HFFc6 (cell line): ENCODE results near the gene PLD6. TPM values are rescaled to one million over a fixed set of nuclear protein-coding genes. Genes with fewer than 3 reads are reported as not detected.
"Not testable (repeated sequence)": the region's sequence is repeated elsewhere in the genome, so short reads cannot be mapped to it uniquely, and the experiment has no call there.

Source experiments
- DNase-seq: peaks from one replicate; pipeline ENCODE4 v3.0.0-alpha.2; 2018
- H3K27ac Mint-ChIP-seq: 2 replicates; pipeline ENCODE4 v1.8.0; 2020; ENCODE audit warnings: mild to moderate bottlenecking, mixed read lengths
- H3K27me3 Mint-ChIP-seq: 2 replicates; pipeline ENCODE4 v1.8.0; 2021; ENCODE audit warnings: mild to moderate bottlenecking, moderate library complexity, mixed read lengths; ENCODE audit not compliant: insufficient read depth
- H3K36me3 Mint-ChIP-seq: 2 replicates; pipeline ENCODE4 v1.8.0; 2021; ENCODE audit warnings: low read depth, mixed read lengths
- H3K4me1 Mint-ChIP-seq: 2 replicates; pipeline ENCODE4 v1.8.0; 2020; ENCODE audit warnings: low read depth, mixed read lengths
- H3K4me3 Mint-ChIP-seq: 2 replicates; pipeline ENCODE4 v1.8.0; 2020; ENCODE audit warnings: mild to moderate bottlenecking, moderate library complexity, mixed read lengths
- H3K9me3 Mint-ChIP-seq: 2 replicates; pipeline ENCODE4 v1.8.0; 2020; ENCODE audit warnings: mild to moderate bottlenecking, mixed read lengths
- long read RNA-seq: library from polyadenylated mRNA; unstranded; transcript quantifications from one replicate; pipeline ENCODE4 v2.0.0, GENCODE V29; 2019
- total RNA-seq, 6 experiments: library from RNA; stranded (reverse); fragmentation: NEBNext Ultra II Directional; extraction: Animal tissue kit (Norgen Biotek cat#: 25700); gene quantifications; 2 replicates in 1 of 6; 3 replicates in 5 of 6; pipeline ENCODE4 v1.2.3, GENCODE V29; 2021
- TF ChIP-seq, protein P1 (sequence below): fragments of 200-600 bp; sonication (generic); IDR thresholded peaks from 2 replicates; pipeline ENCODE4 v1.5.0; 2021; ENCODE audit warnings: antibody characterized with exemption, mild to moderate bottlenecking

Gene PLD6, protein sequence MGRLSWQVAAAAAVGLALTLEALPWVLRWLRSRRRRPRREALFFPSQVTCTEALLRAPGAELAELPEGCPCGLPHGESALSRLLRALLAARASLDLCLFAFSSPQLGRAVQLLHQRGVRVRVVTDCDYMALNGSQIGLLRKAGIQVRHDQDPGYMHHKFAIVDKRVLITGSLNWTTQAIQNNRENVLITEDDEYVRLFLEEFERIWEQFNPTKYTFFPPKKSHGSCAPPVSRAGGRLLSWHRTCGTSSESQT
- 1 to 10 TPM; 1.7 to 3.6 (median 2.3) TPM for total RNA-seq
- long read RNA-seq, transcript PLD6-201 (2 exons, 2,560 nt), result major isoform, 6 of 6 reads
- long read RNA-seq, partial matches to known transcripts, result 0 of 6 reads
- long read RNA-seq, other reads (novel, unspliced or antisense), result 0 of 6 reads

DNA sequence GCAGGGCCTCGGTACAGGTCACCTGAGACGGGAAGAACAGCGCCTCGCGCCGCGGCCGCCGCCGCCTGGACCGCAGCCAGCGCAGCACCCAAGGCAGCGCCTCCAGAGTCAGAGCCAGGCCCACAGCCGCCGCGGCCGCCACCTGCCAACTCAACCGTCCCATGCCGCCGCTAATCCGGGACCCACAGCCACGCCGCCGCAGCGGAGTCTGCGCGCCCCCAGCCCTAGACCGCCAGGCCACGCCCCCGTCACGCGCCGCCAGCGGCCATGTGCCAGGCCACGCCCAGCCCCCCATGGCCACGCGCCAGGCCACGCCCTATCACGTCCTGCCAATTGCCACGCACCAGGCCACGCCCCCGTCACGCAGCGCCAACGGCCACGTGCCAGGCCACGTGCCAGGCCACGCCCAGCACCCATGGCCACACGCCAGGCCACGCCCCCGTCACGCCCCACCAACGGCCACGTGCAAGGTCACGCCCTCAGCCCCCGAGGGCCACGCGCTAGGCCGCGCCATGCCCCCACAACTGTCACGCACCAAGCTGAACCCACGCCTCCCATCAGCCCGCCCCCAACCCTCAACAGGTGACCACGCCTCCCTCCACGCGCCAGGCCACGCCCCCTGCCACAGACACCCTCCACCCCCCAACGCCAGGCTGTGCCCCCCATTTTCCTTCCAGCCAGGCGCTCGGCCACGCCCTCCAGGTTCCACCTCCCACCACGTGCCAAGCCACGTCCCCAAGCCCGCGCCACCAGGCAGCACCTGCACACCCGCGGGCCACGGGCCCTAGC, at the start of gene PLD6:
Gene PLD6 (minus strand): TSS at position 210 of the 789 bp plus-strand sequence. CDS start 47 bp downstream, at position 163.
- peaks cover 5% of the 10 kb centered on the region for H3K36me3 Mint-ChIP-seq
- peak; percentile 77 for DNase-seq
- peak within 1 kb of the TSS; percentile 90 for H3K4me3 Mint-ChIP-seq
- peaks cover 25% of the 10 kb centered on the region for H3K4me1 Mint-ChIP-seq
- H3K27ac Mint-ChIP-seq, result peak within 1 kb of the TSS; percentile 94
- H3K9me3 Mint-ChIP-seq, result no peaks in the 10 kb centered on the region
- peaks cover 6% of the 10 kb centered on the region for H3K27me3 Mint-ChIP-seq
- TF ChIP-seq, protein P1, sequence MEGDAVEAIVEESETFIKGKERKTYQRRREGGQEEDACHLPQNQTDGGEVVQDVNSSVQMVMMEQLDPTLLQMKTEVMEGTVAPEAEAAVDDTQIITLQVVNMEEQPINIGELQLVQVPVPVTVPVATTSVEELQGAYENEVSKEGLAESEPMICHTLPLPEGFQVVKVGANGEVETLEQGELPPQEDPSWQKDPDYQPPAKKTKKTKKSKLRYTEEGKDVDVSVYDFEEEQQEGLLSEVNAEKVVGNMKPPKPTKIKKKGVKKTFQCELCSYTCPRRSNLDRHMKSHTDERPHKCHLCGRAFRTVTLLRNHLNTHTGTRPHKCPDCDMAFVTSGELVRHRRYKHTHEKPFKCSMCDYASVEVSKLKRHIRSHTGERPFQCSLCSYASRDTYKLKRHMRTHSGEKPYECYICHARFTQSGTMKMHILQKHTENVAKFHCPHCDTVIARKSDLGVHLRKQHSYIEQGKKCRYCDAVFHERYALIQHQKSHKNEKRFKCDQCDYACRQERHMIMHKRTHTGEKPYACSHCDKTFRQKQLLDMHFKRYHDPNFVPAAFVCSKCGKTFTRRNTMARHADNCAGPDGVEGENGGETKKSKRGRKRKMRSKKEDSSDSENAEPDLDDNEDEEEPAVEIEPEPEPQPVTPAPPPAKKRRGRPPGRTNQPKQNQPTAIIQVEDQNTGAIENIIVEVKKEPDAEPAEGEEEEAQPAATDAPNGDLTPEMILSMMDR, result no peak

DNA sequence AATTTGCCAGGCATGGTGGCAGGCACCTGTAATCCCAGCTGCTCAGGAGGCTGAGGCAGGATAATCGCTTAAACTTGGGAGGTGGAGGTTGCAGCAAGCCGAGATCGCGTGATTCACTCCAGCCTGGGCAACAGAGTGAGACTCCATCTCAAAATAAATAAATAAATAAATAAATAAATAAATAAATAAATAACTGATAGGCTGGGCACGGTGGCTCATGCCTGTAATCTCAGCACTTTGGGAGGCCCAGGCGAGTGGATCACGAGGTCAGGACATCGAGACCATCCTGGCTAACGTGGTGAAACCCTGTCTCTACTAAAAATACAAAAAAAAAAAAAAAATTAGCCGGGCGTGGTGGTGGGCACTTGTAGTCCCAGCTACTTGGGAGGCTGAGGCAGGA, 49.6 kb upstream of the PLD6 start:
- H3K27me3 Mint-ChIP-seq, DNase-seq, H3K27ac Mint-ChIP-seq, H3K9me3 Mint-ChIP-seq, H3K4me1 Mint-ChIP-seq, H3K4me3 Mint-ChIP-seq: not testable (repeated sequence)
- H3K36me3 Mint-ChIP-seq, result peaks cover 42% of the 10 kb centered on the region

DNA sequence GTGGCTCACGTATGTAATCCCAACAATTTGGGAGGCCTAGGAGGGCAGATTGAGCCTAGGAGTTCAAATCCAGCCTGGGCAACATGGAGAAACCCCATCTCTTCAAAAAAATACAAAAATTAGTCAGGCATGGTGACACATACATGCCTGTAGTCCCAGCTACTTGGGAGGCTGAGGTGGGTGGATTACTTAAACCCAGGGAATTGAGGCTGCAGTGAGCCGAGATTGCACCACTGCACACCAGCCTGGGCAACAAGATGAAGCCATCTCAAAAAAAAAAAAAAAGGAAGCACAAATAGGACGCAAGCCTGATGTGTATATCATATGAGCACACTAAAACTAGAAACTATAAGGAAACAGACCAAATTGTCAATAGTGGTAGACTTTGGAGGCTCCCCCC, 47.9 kb upstream of the PLD6 start:
- no peaks in the 10 kb centered on the region for H3K9me3 Mint-ChIP-seq
- no peak overlapping the region for H3K4me3 Mint-ChIP-seq
- H3K4me1 Mint-ChIP-seq, result no peaks in the 10 kb centered on the region
- no peaks in the 10 kb centered on the region for H3K27me3 Mint-ChIP-seq
- H3K27ac Mint-ChIP-seq, result no peak overlapping the region
- DNase-seq, result no peak
- TF ChIP-seq, protein P1, result no peak
- peaks cover 38% of the 10 kb centered on the region for H3K36me3 Mint-ChIP-seq

DNA sequence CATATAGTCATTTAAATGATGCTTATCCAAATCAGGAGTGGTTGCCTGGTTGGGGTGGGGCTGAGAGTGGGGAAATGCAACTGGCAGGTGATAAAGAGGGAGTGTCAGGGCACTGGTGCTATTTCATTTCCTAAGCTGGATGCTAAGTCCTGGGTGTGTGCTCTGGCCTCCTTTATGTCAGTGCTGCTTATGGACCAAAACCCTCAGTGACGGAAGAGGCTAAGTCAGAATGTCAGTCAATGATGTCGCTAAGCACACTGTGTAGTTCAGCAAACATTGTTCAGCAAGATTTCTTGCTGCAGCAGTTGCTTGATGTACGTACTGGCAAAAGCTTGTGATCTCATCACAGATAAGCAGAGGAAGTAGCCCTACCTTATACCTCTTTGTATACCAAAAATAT, 47.3 kb upstream of the PLD6 start:
- Mint-ChIP-seq H3K4me3 (no peak overlapping the region), H3K27ac (no peak overlapping the region), H3K4me1 (no peaks in the 10 kb centered on the region), H3K36me3 (peaks cover 36% of the 10 kb centered on the region), H3K9me3 (no peaks in the 10 kb centered on the region), H3K27me3 (no peaks in the 10 kb centered on the region)
- TF ChIP-seq, protein P1, result no peak
- no peak for DNase-seq

DNA sequence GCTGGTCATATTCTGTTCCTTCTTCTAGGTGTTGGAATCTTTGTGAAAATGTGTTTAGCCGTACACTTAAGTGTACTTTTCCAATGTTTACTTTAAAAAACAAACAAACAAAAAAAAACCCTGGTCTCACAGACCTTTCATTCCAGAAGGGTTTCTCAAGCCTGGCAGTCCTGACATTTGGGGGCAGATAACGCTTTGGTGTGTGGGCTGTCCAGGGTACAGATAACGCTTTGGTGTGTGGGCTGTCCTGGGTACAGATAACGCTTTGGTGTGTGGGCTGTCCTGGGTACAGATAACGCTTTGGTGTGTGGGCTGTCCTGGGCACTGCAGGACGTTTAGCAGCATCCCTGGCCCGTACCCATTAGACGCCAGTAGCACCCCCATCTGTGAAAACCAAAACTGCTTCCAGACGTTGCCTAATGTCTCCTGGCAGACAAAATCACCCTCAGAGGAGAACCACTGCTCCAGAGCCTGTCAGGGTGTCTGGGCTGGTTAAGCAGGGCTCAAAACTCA, 46.1 kb upstream of the PLD6 start:
- Mint-ChIP-seq H3K27me3 (no peaks in the 10 kb centered on the region), H3K4me1 (no peaks in the 10 kb centered on the region), H3K9me3 (no peaks in the 10 kb centered on the region), H3K4me3 (no peak overlapping the region), H3K27ac (no peak overlapping the region), H3K36me3 (peaks cover 36% of the 10 kb centered on the region)
- no peak for DNase-seq
- TF ChIP-seq, protein P1, result no peak
